HCT116 (cell line): ENCODE measurements around the gene RPL34.

ENCODE experiments used
- CEBPB ChIP-seq: IDR thresholded peaks from 2 replicates; pipeline ENCODE4 v1.6.1; 2012; ENCODE audit warnings: low read depth
- EZH2 ChIP-seq: fragments of 200-600 bp; sonication (generic); IDR thresholded peaks from 2 replicates; pipeline ENCODE4 v1.6.1; 2017; ENCODE audit warnings: antibody characterized with exemption, mixed run types
- EZH2phosphoT487 ChIP-seq: fragments of 200-600 bp; IDR thresholded peaks from 2 replicates; pipeline ENCODE4 v1.6.1; 2018; ENCODE audit warnings: antibody characterized with exemption, borderline replicate concordance
- JUND ChIP-seq: IDR thresholded peaks from 2 replicates; pipeline ENCODE4 v1.6.1; 2012
- POLR2A ChIP-seq: IDR thresholded peaks from 2 replicates; pipeline ENCODE4 v1.7.0; 2011; ENCODE audit warnings: borderline replicate concordance; ENCODE audit not compliant: insufficient read depth, insufficient read length; ENCODE audit errors: extremely low read depth
- POLR2AphosphoS5 ChIP-seq: IDR thresholded peaks from 2 replicates; pipeline ENCODE4 v1.6.1; 2011; ENCODE audit warnings: mild to moderate bottlenecking, low read depth, low read length, moderate library complexity
- SIN3A ChIP-seq: IDR thresholded peaks from 2 replicates; pipeline ENCODE4 v1.6.1; 2012; ENCODE audit warnings: low read depth
- ZFX ChIP-seq: fragments of 450-650 bp; IDR thresholded peaks from 2 replicates; pipeline ENCODE4 v1.6.1; 2017
- TF ChIP-seq, protein P1 (sequence below), 3 experiments: fragments of 200-600 bp in 1 of 3; sonication (generic) in 1 of 3; IDR thresholded peaks in 2 of 3; conservative IDR thresholded peaks in 1 of 3; 2 replicates each; pipeline ENCODE4 v1.5.1; 2012 to 2017; ENCODE audit warnings: low read depth in 2 of 3, low read length in 2 of 3, antibody characterized with exemption in 1 of 3, borderline replicate concordance in 1 of 3, control low read depth in 1 of 3, mild to moderate bottlenecking in 1 of 3, mixed read lengths in 1 of 3, mixed run types in 1 of 3, moderate library complexity in 1 of 3; ENCODE audit not compliant: insufficient read depth in 1 of 3
- TF ChIP-seq, protein P2 (sequence below): IDR thresholded peaks from 2 replicates; pipeline ENCODE4 v1.6.1; 2012
- TF ChIP-seq, protein P3 (sequence below): IDR thresholded peaks from 2 replicates; pipeline ENCODE4 v1.6.1; 2012

DNA sequence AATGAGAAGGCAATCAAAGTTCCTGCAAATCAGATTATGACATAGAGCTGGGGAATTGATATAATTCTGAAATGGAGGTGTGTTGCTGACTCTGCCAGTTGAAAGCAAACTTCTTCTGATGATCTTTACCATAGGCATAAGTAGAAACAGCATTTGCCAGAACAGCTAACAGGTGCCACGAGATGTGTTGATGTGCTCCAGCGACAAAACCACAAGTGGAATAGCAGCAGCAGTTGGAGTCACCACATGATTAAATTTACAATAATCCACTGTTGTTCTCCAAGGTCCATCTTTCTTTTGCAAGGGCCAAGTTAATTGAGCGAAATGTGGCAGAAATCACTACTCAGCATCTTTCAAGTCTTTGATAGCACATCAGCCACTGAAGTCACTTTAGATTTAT lies 26.3 kb downstream of the RPL34 start:
- TF ChIP-seq, protein P1, sequence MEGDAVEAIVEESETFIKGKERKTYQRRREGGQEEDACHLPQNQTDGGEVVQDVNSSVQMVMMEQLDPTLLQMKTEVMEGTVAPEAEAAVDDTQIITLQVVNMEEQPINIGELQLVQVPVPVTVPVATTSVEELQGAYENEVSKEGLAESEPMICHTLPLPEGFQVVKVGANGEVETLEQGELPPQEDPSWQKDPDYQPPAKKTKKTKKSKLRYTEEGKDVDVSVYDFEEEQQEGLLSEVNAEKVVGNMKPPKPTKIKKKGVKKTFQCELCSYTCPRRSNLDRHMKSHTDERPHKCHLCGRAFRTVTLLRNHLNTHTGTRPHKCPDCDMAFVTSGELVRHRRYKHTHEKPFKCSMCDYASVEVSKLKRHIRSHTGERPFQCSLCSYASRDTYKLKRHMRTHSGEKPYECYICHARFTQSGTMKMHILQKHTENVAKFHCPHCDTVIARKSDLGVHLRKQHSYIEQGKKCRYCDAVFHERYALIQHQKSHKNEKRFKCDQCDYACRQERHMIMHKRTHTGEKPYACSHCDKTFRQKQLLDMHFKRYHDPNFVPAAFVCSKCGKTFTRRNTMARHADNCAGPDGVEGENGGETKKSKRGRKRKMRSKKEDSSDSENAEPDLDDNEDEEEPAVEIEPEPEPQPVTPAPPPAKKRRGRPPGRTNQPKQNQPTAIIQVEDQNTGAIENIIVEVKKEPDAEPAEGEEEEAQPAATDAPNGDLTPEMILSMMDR (IDR thresholded peaks at IDR 0.05 in 2 of 3, conservative IDR thresholded peaks at IDR 0.05 in 1 of 3; ENCODE audit: borderline replicate concordance in 1 of 3, insufficient read depth in 1 of 3, low read depth in 2 of 3, low read length in 2 of 3) = no peak
- TF ChIP-seq EZH2 (no peak), ZFX (no peak), CEBPB (no peak), POLR2AphosphoS5 (no peak), SIN3A (no peak), JUND (no peak), POLR2A (no peak), EZH2phosphoT487 (no peak)
- TF ChIP-seq, protein P2, sequence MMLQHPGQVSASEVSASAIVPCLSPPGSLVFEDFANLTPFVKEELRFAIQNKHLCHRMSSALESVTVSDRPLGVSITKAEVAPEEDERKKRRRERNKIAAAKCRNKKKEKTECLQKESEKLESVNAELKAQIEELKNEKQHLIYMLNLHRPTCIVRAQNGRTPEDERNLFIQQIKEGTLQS = no peak
- TF ChIP-seq, protein P3, sequence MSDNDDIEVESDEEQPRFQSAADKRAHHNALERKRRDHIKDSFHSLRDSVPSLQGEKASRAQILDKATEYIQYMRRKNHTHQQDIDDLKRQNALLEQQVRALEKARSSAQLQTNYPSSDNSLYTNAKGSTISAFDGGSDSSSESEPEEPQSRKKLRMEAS = no peak
